RWPE2 (cell line): Measurements from ENCODE around the gene SLC25A20.

Experiments
- ATAC-seq: fragments of 200-7000 bp; cut with Tn5 transposase; 3 replicates; pipeline ENCODE4 v1.9.1; 2021; ENCODE audit warnings: low read depth
- DNase-seq: peaks from one replicate; pipeline ENCODE4 v3.0.0-alpha.2; 2020; ENCODE audit warnings: low spot score
- H3K27ac ChIP-seq: fragments of 450-650 bp; 2 replicates; pipeline ENCODE4 v1.5.1; 2017; ENCODE audit warnings: mild to moderate bottlenecking; ENCODE audit not compliant: poor library complexity, severe bottlenecking
- H3K27me3 ChIP-seq: fragments of 250-450 bp; sonication (Bioruptor Pico); 2 replicates; pipeline ENCODE4 v1.5.1; 2021; ENCODE audit warnings: mild to moderate bottlenecking, moderate library complexity; ENCODE audit not compliant: insufficient read depth, poor library complexity, severe bottlenecking
- H3K36me3 ChIP-seq: fragments of 250-450 bp; sonication (Bioruptor Pico); 2 replicates; pipeline ENCODE4 v1.5.1; 2020; ENCODE audit warnings: low read depth, mild to moderate bottlenecking, moderate library complexity
- H3K4me1 ChIP-seq: fragments of 250-450 bp; sonication (Bioruptor Pico); 2 replicates; pipeline ENCODE4 v1.5.1; 2021; ENCODE audit warnings: mild to moderate bottlenecking, moderate library complexity; ENCODE audit not compliant: insufficient read depth, poor library complexity, severe bottlenecking
- H3K4me3 ChIP-seq: fragments of 250-450 bp; sonication (Bioruptor Pico); 2 replicates; pipeline ENCODE4 v1.5.1; 2021; ENCODE audit warnings: mild to moderate bottlenecking, moderate library complexity; ENCODE audit not compliant: severe bottlenecking
- H3K9me3 ChIP-seq: fragments of 250-450 bp; sonication (Bioruptor Pico); 2 replicates; pipeline ENCODE4 v1.5.1; 2021; ENCODE audit warnings: mild to moderate bottlenecking, moderate library complexity; ENCODE audit not compliant: severe bottlenecking
- TF ChIP-seq, protein P1 (sequence below): fragments of 450-650 bp; IDR thresholded peaks from one replicate; pipeline ENCODE4 v1.5.1; 2017; ENCODE audit warnings: mild to moderate bottlenecking, moderate library complexity; ENCODE audit not compliant: poor library complexity, severe bottlenecking

Gene SLC25A20

DNA sequence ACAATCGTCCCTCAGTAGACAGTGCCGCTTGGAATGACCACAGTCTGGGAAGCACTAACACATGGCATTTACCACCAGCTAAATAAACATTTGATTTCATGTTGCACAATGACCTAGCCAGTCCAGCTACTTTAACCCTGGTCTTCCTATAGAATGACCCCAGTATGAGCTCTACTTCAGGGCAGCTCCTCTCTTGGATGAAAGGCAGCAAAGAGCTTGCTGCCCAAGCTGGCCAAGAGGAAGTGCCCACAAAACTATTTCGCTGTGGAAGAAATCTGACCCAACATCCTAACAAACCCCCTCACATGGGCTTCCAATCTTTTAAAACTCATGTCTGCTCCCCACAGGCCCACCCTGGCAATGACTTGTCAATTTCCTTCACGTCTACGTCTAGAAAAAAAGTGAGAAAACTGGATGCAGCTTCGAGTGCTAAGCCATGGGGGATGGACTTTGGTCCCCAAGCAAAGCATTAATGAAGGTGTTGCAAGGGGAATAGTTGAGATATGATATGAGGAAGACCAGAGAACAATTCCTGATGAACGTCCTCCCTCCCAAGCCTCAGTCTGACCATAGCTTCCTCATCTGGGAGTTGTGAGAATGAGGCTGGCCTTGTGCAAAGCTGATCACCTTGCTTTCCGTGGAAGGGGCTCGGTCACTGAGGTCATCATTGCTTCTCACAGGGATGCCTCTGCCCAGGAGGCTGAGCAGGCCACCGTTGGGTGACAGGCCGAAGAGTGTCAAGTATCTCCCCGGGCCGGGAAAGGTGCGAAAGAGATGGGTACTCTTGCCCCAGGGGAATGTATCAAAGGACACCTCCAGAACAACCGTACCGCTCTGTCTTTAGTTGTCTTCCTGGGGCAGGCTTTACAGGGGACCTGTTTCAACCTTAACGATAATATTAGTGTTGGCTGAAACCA, 964 bp downstream of the SLC25A20 start:
- Histone ChIP-seq H3K27me3 (no peaks in the 10 kb centered on the region), H3K36me3 (no peaks in the 10 kb centered on the region), H3K4me1 (no peaks in the 10 kb centered on the region), H3K4me3 (peak overlapping the region; percentile 46), H3K9me3 (no peaks in the 10 kb centered on the region), H3K27ac (no peak overlapping the region)
- DNase-seq: no peak
- TF ChIP-seq, protein P1, sequence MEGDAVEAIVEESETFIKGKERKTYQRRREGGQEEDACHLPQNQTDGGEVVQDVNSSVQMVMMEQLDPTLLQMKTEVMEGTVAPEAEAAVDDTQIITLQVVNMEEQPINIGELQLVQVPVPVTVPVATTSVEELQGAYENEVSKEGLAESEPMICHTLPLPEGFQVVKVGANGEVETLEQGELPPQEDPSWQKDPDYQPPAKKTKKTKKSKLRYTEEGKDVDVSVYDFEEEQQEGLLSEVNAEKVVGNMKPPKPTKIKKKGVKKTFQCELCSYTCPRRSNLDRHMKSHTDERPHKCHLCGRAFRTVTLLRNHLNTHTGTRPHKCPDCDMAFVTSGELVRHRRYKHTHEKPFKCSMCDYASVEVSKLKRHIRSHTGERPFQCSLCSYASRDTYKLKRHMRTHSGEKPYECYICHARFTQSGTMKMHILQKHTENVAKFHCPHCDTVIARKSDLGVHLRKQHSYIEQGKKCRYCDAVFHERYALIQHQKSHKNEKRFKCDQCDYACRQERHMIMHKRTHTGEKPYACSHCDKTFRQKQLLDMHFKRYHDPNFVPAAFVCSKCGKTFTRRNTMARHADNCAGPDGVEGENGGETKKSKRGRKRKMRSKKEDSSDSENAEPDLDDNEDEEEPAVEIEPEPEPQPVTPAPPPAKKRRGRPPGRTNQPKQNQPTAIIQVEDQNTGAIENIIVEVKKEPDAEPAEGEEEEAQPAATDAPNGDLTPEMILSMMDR: no peak
- peak; percentile 18; the same call in 1 of the 3 replicates for ATAC-seq

- TF ChIP-seq, protein P1: no peak
- H3K4me3 ChIP-seq: no peak overlapping the region
- no peak overlapping the region for H3K27ac ChIP-seq
- no peaks in the 10 kb centered on the region for H3K27me3 ChIP-seq
- no peaks in the 10 kb centered on the region for H3K36me3 ChIP-seq
- ATAC-seq: no peak
- no peaks in the 10 kb centered on the region for H3K4me1 ChIP-seq
- H3K9me3 ChIP-seq: no peaks in the 10 kb centered on the region
- DNase-seq: no peak
Measured at GRCh38 chr3:48896936-48897335, 1.7 kb downstream of the SLC25A20 start.

- Histone ChIP-seq H3K4me1 (no peaks in the 10 kb centered on the region), H3K4me3 (no peak overlapping the region), H3K36me3 (no peaks in the 10 kb centered on the region), H3K27ac (no peak overlapping the region), H3K9me3 (no peaks in the 10 kb centered on the region), H3K27me3 (no peaks in the 10 kb centered on the region)
- DNase-seq: no peak
- ATAC-seq: no peak
- TF ChIP-seq, protein P1: no peak
Measured at GRCh38 chr3:48894516-48894915, 4.2 kb downstream of the SLC25A20 start.

- no peaks in the 10 kb centered on the region for H3K4me1 ChIP-seq
- H3K9me3 ChIP-seq: no peaks in the 10 kb centered on the region
- TF ChIP-seq, protein P1: no peak
- DNase-seq (no peak), ATAC-seq (peak; percentile 38; the same call in 2 of the 3 replicates)
- H3K27ac ChIP-seq: no peak overlapping the region
- H3K27me3 ChIP-seq: no peaks in the 10 kb centered on the region
- no peaks in the 10 kb centered on the region for H3K36me3 ChIP-seq
- no peak overlapping the region for H3K4me3 ChIP-seq
Measured at GRCh38 chr3:48891606-48892005, 7.1 kb downstream of the SLC25A20 start.

GRCh38 chr3:48885753-48886152, 12.9 kb downstream of the SLC25A20 start:
- H3K27me3 ChIP-seq: no peaks in the 10 kb centered on the region
- no peaks in the 10 kb centered on the region for H3K36me3 ChIP-seq
- DNase-seq (no peak), ATAC-seq (no peak)
- TF ChIP-seq, protein P1: no peak
- no peaks in the 10 kb centered on the region for H3K9me3 ChIP-seq
- no peaks in the 10 kb centered on the region for H3K4me1 ChIP-seq
- H3K4me3 ChIP-seq: no peak overlapping the region
- H3K27ac ChIP-seq: no peak overlapping the region
